Panc1 (cell line): ENCODE data around the gene CHST6.

Experiments
- POLR2AphosphoS5 ChIP-seq: IDR thresholded peaks from 2 replicates; pipeline ENCODE4 v1.6.1; 2012; ENCODE audit warnings: mild to moderate bottlenecking, low read depth, low read length, moderate library complexity
- SIN3A ChIP-seq: IDR thresholded peaks from 2 replicates; pipeline ENCODE4 v1.6.1; 2012; ENCODE audit warnings: low read depth, mild to moderate bottlenecking, low read length, moderate library complexity, borderline replicate concordance; ENCODE audit not compliant: insufficient read depth
- TCF7L2 ChIP-seq: IDR thresholded peaks from 2 replicates; pipeline ENCODE4 v1.6.1; 2011; ENCODE audit warnings: mild to moderate bottlenecking, low read depth, low read length, inconsistent platforms
- TF ChIP-seq, protein P1 (sequence below): fragments of 450-650 bp; IDR thresholded peaks from 2 replicates; pipeline ENCODE4 v1.5.1; 2017; ENCODE audit warnings: mild to moderate bottlenecking
- TF ChIP-seq, protein P2 (sequence below), 2 experiments: IDR thresholded peaks; 2 replicates each; pipeline ENCODE4 v1.6.1; 2011 to 2012; ENCODE audit warnings: low read depth in 2 of 2, control low read depth in 1 of 2, low read length in 1 of 2, mild to moderate bottlenecking in 1 of 2, moderate library complexity in 1 of 2; ENCODE audit not compliant: insufficient read depth in 1 of 2

DNA sequence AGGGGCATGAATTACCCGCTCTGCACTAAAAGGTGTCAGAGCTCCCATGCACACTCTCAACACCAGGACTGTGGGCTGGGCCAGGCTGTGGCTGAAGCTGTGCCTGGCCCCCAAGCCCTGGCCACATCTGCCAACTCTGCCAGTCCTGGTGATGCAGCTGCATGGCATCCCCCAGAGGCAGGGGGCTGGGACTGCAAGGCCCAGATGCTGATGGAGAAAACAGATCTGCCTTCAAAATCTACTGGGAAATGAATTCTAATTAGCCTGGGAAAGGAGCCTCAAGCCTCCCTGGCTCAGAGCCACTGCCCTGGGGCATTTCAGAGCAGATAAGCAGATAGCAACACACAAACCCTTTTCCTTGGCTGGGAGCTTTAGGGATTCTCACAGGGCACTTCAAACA, 3.4 kb downstream of the CHST6 start:
- TF ChIP-seq, protein P1, sequence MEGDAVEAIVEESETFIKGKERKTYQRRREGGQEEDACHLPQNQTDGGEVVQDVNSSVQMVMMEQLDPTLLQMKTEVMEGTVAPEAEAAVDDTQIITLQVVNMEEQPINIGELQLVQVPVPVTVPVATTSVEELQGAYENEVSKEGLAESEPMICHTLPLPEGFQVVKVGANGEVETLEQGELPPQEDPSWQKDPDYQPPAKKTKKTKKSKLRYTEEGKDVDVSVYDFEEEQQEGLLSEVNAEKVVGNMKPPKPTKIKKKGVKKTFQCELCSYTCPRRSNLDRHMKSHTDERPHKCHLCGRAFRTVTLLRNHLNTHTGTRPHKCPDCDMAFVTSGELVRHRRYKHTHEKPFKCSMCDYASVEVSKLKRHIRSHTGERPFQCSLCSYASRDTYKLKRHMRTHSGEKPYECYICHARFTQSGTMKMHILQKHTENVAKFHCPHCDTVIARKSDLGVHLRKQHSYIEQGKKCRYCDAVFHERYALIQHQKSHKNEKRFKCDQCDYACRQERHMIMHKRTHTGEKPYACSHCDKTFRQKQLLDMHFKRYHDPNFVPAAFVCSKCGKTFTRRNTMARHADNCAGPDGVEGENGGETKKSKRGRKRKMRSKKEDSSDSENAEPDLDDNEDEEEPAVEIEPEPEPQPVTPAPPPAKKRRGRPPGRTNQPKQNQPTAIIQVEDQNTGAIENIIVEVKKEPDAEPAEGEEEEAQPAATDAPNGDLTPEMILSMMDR, result no peak
- no peak for TF ChIP-seq SIN3A
- TF ChIP-seq POLR2AphosphoS5, result no peak
- TF ChIP-seq, protein P2, sequence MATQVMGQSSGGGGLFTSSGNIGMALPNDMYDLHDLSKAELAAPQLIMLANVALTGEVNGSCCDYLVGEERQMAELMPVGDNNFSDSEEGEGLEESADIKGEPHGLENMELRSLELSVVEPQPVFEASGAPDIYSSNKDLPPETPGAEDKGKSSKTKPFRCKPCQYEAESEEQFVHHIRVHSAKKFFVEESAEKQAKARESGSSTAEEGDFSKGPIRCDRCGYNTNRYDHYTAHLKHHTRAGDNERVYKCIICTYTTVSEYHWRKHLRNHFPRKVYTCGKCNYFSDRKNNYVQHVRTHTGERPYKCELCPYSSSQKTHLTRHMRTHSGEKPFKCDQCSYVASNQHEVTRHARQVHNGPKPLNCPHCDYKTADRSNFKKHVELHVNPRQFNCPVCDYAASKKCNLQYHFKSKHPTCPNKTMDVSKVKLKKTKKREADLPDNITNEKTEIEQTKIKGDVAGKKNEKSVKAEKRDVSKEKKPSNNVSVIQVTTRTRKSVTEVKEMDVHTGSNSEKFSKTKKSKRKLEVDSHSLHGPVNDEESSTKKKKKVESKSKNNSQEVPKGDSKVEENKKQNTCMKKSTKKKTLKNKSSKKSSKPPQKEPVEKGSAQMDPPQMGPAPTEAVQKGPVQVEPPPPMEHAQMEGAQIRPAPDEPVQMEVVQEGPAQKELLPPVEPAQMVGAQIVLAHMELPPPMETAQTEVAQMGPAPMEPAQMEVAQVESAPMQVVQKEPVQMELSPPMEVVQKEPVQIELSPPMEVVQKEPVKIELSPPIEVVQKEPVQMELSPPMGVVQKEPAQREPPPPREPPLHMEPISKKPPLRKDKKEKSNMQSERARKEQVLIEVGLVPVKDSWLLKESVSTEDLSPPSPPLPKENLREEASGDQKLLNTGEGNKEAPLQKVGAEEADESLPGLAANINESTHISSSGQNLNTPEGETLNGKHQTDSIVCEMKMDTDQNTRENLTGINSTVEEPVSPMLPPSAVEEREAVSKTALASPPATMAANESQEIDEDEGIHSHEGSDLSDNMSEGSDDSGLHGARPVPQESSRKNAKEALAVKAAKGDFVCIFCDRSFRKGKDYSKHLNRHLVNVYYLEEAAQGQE (IDR thresholded peaks at IDR 0.05; ENCODE audit: insufficient read depth in 1 of 2, low read depth in 2 of 2, low read length in 1 of 2), result no peak
- no peak for TF ChIP-seq TCF7L2
